Measurements from ENCODE around the gene PAMR1.
A peak's percentile ranks its signal among the peaks of the same experiment; 100 is the strongest.

The PAMR1 gene

GRCh38 chr11:35412285-35412684 lies 113.1 kb downstream of the PAMR1 start:
- Histone ChIP-seq H3K36me3 (ENCODE audit: insufficient read depth, low read length) (no peaks in the 10 kb centered on the region), H3K9ac (ENCODE audit: low read depth, low read length, poor library complexity, severe bottlenecking) (no peak overlapping the region), H3F3A (ENCODE audit: low read depth) (no peaks in the 10 kb centered on the region), H3K4me3 (ENCODE audit: low read length, poor library complexity, severe bottlenecking) (no peak overlapping the region), H3K4me1 (ENCODE audit: insufficient read depth, low read length, poor library complexity, severe bottlenecking) (no peaks in the 10 kb centered on the region), H3K9me2 (replicated peaks; ENCODE audit: low read depth, low read length) (no peaks in the 10 kb centered on the region), H3K27me3 (ENCODE audit: insufficient read depth, low read length, poor library complexity, severe bottlenecking) (peaks cover 7% of the 10 kb centered on the region), H3K9me3 (ENCODE audit: insufficient read depth, low read depth, low read length) (no peaks in the 10 kb centered on the region), H3K4me2 (ENCODE audit: low read depth, low read length, poor library complexity, severe bottlenecking) (no peak overlapping the region), H4K20me1 (ENCODE audit: insufficient read depth, low read length, poor library complexity, severe bottlenecking) (no peaks in the 10 kb centered on the region), H3K79me2 (ENCODE audit: insufficient read depth, low read length) (no peaks in the 10 kb centered on the region), H2AFZ (ENCODE audit: low read length) (no peak overlapping the region)
- no peak for TF ChIP-seq EZH2phosphoT487 (IDR thresholded peaks at IDR 0.05; ENCODE audit: borderline replicate concordance)
- peak; percentile 71 for TF ChIP-seq CTCF (conservative IDR thresholded peaks at IDR 0.05; ENCODE audit: low read length)

GRCh38 chr11:35407041-35407440 lies 118.4 kb downstream of the PAMR1 start:
- H3K4me2 ChIP-seq (ENCODE audit: low read depth, low read length, poor library complexity, severe bottlenecking): no peak overlapping the region
- no peaks in the 10 kb centered on the region for H3K9me2 ChIP-seq (replicated peaks; ENCODE audit: low read depth, low read length)
- H3K4me1 ChIP-seq (ENCODE audit: insufficient read depth, low read length, poor library complexity, severe bottlenecking): no peaks in the 10 kb centered on the region
- H3K36me3 ChIP-seq (ENCODE audit: insufficient read depth, low read length): no peaks in the 10 kb centered on the region
- H3K27me3 ChIP-seq (ENCODE audit: insufficient read depth, low read length, poor library complexity, severe bottlenecking): no peaks in the 10 kb centered on the region
- H2AFZ ChIP-seq (ENCODE audit: low read length): no peak overlapping the region
- H3K4me3 ChIP-seq (ENCODE audit: low read length, poor library complexity, severe bottlenecking): no peak overlapping the region
- TF ChIP-seq CTCF (conservative IDR thresholded peaks at IDR 0.05; ENCODE audit: low read length) (no peak), EZH2phosphoT487 (IDR thresholded peaks at IDR 0.05; ENCODE audit: borderline replicate concordance) (no peak)
- H3F3A ChIP-seq (ENCODE audit: low read depth): no peaks in the 10 kb centered on the region
- no peaks in the 10 kb centered on the region for H3K9me3 ChIP-seq (ENCODE audit: insufficient read depth, low read depth, low read length)
- no peaks in the 10 kb centered on the region for H4K20me1 ChIP-seq (ENCODE audit: insufficient read depth, low read length, poor library complexity, severe bottlenecking)
- no peak overlapping the region for H3K9ac ChIP-seq (ENCODE audit: low read depth, low read length, poor library complexity, severe bottlenecking)
- H3K79me2 ChIP-seq (ENCODE audit: insufficient read depth, low read length): no peaks in the 10 kb centered on the region

- H3F3A ChIP-seq (ENCODE audit: low read depth): no peaks in the 10 kb centered on the region
- peak overlapping the region; percentile 33 for H3K4me2 ChIP-seq (ENCODE audit: low read depth, low read length, poor library complexity, severe bottlenecking)
- no peaks in the 10 kb centered on the region for H3K9me2 ChIP-seq (replicated peaks; ENCODE audit: low read depth, low read length)
- no peaks in the 10 kb centered on the region for H3K9me3 ChIP-seq (ENCODE audit: insufficient read depth, low read depth, low read length)
- no peaks in the 10 kb centered on the region for H4K20me1 ChIP-seq (ENCODE audit: insufficient read depth, low read length, poor library complexity, severe bottlenecking)
- TF ChIP-seq CTCF (conservative IDR thresholded peaks at IDR 0.05; ENCODE audit: low read length) (peak; percentile 73), EZH2phosphoT487 (IDR thresholded peaks at IDR 0.05; ENCODE audit: borderline replicate concordance) (no peak)
- no peaks in the 10 kb centered on the region for H3K4me1 ChIP-seq (ENCODE audit: insufficient read depth, low read length, poor library complexity, severe bottlenecking)
- no peak overlapping the region for H3K9ac ChIP-seq (ENCODE audit: low read depth, low read length, poor library complexity, severe bottlenecking)
- 0 out of 2 replicates have a peak overlapping the region, but pooled peaks have one; percentile 48 for H2AFZ ChIP-seq (ENCODE audit: low read length)
- no peaks in the 10 kb centered on the region for H3K79me2 ChIP-seq (ENCODE audit: insufficient read depth, low read length)
- no peaks in the 10 kb centered on the region for H3K27me3 ChIP-seq (ENCODE audit: insufficient read depth, low read length, poor library complexity, severe bottlenecking)
- H3K36me3 ChIP-seq (ENCODE audit: insufficient read depth, low read length): no peaks in the 10 kb centered on the region
- no peak overlapping the region for H3K4me3 ChIP-seq (ENCODE audit: low read length, poor library complexity, severe bottlenecking)
Measured at GRCh38 chr11:35404388-35404775, 121.0 kb downstream of the PAMR1 start.

All from Loucy (cell line).